ENCODE results near the gene SMARCB1.

The SMARCB1 gene

DNA sequence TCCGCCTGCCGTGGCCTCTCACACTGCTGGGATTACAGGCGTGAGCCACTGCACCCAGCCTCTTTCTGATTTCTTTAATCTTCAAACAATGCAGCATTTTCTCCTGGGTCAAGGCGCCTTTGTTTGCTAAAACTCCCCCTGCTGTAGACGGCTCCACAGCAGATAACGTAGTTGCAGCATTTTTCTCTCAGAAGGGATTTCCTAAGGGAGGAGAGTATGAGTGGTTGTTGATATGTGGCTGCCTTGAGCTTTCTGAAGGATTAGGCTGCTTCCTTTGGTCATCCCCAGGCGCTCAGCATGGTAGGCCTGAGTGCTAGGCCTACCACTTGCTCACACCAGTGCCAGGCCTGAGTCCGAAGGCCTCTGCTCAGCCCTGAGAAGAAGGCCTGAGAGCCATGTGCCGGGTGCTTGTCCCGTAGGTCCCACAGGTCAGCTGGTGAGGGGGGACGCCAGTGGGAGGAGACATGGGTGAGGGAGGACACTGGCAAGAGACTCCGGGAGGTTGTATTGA, 18.1 kb downstream of the SMARCB1 start:
- DNase-seq: no peak

GRCh38 chr22:23806837-23807236, 20.1 kb downstream of the SMARCB1 start:
- no peak for DNase-seq

DNA sequence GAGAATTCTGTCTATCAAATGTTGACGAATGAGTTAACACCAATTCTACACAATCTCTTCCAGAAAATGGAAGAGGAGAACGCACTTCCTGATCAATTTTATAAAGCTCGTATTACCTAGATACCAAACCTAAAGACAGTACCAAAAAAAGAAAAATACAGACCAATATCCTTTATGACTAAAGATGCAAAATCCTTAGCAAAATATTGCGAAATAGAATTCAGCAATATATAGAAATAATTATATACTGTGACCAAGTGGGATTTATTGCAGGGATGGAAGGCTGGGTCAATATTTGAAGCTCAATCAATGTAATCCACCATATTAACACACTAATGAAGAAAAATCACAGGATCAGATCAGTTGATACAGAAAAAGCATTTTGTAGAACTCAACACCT, 25.6 kb downstream of the SMARCB1 start:
- no peak for DNase-seq

GRCh38 chr22:23815541-23816155, 28.9 kb downstream of the SMARCB1 start:
- DNase-seq: no peak

DNA sequence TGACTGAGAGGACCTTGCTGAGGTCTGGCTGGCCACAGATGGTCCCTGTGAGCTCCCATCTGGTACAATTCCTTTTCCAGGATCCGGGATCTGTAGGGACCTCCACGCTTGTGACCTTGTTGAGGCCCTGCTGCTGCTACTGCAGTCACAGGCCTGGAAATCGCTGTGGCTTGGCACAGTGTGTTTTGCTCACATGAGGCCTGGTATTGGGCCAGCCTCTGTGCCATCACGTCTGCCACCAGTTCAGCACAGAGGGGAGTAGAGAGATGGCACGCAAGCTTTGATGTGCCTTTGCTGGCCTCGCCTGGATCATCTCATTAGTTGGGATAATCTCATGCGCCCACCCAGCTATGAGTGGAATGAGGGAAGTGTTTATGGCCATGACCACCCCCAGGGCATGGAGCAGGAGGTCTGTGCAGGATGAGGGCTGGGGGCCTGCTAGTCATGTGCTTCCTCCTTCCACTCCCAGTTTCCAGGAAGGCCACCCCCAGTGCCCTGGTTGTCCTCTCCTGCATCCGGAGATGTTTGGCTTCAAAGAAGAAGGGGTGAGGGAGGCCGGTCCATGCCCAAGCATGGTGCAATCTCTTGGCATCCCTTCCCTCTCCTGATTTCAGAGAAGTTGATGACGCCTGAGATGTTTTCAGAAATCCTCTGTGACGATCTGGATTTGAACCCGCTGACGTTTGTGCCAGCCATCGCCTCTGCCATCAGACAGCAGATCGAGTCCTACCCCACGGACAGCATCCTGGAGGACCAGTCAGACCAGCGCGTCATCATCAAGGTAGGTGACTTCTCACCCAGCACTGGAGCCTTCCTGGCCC, 29.6 kb downstream of the SMARCB1 start:
- DNase-seq: no peak

GRCh38 chr22:23817146-23817545, 30.4 kb downstream of the SMARCB1 start:
- DNase-seq: no peak

DNA sequence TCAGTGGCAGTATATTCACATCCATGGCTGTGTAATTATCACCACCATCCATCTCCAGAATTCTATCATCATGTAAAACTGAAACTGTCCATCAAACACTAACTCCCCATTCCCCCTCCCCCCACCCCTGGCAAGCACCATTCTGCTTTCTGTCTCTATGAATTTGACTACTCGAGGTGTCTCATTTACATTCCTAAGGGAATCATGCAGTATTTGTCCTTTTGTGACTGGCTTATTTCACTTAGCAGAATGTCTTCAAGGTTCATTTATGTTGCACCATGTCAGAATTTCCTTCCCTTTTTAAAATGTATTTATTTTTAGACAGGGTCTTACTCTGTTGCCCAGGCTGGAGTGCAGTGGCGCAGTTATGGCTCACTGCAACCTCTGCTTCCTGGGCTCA, 31.8 kb downstream of the SMARCB1 start:
- no peak for DNase-seq

- DNase-seq: no peak
Observed at GRCh38 chr22:23820748-23821211, 34.0 kb downstream of the SMARCB1 start.

DNA sequence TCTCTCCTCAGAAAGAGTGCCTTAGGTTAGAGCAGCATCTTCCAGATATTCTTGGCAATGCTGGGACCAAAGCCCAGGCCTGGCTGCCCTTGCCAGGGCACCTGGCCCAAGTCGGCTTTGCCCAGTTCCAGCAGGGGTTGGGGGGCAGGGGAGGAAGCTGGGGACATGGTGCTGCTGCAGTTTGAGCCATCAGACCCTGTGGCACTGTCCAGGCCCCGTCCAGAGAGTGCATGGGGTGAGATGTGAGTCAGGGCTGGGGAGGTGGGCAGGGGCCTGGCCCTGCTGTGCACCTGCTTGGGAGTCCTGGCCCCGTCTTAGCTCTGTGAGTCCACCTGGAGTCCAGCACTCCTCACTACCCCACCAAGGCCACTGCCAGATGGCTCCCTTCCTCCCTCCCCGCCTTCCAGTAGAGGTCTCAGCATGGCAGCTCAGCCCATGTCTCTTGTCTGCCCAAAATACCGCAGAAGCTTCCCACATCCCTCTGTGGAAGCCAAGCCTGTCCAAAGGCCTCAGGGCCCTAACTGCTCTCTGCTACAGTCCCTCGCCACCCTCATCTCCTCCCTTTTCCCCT, 35.4 kb downstream of the SMARCB1 start:
- DNase-seq: no peak

DNA sequence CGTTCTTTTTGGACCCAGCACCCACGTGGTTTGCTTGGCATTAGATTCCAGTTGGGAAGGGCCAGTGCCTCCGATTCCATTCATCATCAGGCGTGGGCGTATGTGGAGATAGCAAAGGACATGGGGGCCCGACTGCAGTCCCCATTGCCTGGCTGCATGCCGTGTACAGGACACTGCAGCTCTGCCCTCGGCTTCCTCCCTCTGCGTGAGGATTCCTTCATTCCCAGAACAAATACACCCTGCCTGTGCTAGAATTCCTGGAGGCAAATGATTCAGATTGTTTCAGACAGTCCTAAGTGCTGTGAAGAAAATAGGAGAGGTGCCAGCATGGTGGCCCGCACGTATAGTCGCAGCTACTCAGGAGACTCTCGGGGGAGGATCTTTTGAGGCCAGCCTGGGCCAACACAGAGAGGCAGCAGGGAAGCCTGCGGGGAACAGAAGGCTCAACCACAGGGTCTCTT, 36.6 kb downstream of the SMARCB1 start:
- no peak for DNase-seq

- DNase-seq: no peak
Observed at GRCh38 chr22:23824476-23825245, 37.9 kb downstream of the SMARCB1 start.

DNA sequence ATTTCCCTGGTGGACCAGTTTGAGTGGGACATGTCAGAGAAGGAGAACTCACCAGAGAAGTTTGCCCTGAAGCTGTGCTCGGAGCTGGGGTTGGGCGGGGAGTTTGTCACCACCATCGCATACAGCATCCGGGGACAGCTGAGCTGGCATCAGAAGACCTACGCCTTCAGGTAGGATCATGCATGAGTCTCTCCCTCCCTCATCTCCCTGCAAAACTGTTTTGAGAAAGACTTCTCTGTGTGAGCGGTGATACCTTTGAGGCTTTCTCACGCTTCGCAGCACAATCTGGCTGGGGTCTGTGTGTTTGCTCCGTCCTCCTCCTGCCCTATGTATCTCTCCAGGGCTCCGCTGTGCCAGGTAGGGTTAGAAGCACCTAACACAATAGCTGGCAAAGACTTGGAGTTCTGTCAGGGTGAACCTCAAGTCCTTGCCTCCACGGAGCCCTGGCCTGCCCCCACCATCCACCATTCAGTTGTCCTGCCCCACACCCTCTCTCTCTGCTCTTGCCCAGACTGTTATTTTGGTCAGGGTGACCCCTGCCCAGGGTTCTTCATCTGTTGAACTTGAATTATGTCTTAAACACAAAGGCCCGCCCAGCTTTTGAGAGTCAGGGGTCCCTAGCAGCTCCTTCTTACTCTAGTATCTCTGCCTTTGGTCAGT, 38.6 kb downstream of the SMARCB1 start:
- DNase-seq: no peak

DNA sequence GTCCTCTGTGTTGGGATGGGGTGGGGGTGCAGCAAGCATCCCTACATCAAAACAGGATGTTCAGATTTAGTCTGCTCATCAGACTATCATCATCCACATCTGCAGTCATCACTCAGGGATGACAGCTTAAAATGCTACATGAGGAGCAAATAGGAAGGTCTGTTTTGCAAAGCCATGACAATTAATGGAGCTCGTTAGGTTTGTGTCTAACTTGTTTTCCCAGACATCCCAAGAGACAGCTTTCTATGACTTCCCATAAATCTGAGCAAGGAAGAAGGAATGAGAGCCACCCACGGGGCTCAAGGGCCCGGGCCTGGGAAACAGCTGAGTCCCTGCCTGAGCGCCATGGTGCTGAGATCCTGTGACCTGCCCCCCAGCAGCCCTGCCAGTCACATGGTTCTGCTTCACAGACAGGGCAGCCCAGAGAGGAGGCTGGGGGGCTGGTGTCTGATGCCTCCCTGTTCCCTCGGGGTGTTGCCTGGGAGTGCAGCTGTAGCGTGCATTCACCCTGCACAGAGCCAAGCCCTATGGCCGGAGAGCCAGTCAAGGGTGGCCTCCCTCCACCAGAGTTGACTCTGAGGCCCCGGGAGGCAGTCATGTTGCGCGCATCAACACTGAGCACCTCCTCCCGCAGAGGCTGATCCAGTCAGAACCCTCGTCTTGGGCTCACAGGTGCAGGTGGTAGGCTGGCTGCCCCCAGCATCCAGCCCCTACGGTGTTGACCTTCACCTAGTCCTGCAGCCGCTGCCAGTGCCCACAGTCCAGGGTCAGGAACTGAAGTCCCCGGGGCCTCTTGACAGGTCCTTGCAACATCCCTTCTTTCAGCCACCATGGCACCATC, 40.0 kb downstream of the SMARCB1 start:
- no peak for DNase-seq

DNA sequence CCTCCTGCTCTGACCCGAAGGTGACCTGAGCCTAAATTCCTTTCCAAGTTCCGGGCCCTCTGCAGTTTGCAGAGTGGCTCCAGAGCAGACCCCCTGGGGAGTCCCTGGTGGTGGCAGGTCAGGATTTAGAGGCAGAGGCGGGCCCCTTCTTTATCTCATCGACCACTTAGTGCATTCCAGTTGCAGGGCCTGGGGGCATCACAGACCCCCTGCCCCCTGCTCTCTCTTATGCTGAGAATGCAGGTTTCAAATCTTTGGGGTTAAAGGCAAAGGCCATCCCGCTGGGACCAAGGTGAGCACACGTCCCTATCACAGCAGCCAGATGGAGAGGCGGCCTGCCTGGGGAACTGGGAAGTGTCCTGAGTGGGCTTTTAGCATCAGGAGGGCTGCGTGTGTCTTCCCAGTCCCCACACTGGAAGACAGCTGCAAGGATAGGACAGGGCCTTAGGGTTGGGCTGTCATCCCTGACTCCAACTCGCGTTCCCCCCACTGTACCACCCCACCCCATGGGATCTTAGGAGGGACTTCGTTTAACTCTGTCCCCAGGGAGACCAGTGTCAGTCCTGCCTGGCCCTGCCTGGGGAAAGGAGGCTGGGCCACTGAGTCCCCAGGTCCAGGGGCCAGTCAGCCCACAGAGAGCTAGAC, 40.7 kb downstream of the SMARCB1 start:
- DNase-seq: no peak

DNA sequence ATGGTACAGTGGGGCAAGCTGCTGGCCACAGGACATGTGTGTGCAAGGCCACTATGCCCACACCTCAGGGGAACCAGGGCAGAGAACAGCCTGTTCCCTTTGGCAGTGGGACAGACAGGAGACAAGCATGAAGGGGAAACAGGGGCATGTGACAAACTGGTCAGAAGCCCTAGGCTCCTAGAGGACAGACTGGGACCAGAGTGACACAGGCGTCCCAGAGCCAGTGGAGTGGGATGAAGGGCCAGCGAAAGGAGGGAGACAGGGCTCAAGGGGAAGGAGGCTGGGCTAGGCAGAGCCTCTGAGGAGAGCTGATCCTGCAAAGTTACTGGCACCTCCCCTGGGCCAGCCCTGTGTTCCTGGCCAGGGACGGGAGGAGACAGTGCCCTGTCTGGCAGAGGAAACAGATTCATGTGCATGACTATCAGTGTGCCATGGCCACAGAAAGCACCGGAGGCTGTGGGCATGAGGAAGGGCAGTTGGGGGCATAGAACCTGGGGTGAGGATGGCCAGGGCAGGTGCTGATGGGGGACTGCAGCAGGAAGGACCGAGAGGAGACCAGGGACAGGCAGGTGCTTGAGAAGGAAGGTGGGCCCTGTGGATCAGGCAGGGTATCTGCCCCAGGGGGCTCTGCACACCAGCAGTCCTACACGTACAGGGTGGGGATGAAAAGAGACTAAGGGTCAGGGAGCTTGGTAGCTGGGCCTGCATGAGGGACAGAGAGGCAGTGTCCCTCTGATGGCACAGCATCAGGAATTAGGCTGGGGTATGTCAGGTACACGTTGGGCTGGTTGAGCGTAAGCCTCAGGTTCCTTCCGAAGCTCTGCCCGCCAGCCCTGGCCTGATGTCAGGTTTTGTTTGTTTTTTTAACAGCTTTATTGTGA, 42.3 kb downstream of the SMARCB1 start:
- DNase-seq: no peak

DNA sequence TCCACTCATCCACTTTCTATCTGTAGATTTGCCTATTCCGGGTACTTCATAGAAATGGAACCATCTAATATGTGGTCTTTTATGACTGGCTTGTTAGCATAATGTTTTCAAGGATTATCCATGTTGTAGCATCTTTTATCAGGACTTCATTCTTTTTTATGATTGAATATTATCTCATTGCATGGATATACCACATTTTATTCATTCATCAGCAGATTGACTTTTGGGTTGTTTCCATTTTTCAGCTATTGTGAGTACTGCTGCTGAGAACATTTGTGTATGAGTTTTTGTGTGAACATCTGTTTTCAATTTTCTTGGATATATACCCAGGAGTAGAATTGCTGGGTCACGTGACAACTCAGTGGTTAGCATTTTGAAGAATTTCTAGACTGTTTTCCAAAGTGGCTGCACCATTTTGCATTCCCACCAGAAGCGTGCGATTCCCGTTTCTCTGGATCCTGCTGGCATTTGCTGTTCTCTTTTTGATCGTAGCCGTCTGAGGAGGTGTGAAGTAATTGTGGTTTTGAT, 43.1 kb downstream of the SMARCB1 start:
- no peak for DNase-seq

DNA sequence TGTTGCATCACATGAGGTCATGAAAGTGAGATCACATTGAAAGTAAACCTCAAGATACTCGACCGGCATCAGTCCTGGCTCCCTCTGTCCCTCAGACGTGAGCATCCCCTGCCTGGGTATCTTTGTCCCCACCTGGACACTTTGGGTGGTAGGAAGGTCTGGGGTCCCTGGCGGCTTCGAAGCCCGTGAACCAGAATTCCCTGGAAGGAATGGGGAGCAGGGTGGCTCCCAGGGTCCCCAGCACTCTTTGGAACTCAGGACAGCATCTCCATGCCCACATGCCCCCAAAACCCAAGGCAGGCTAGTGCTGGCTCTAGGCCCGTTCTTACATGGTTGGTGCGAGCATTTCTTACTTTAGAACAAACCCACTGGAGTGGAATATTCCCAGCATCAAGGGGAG, 44.5 kb downstream of the SMARCB1 start:
- DNase-seq: no peak

- DNase-seq: no peak
Observed at GRCh38 chr22:23831781-23832180, 45.0 kb downstream of the SMARCB1 start.

DNA sequence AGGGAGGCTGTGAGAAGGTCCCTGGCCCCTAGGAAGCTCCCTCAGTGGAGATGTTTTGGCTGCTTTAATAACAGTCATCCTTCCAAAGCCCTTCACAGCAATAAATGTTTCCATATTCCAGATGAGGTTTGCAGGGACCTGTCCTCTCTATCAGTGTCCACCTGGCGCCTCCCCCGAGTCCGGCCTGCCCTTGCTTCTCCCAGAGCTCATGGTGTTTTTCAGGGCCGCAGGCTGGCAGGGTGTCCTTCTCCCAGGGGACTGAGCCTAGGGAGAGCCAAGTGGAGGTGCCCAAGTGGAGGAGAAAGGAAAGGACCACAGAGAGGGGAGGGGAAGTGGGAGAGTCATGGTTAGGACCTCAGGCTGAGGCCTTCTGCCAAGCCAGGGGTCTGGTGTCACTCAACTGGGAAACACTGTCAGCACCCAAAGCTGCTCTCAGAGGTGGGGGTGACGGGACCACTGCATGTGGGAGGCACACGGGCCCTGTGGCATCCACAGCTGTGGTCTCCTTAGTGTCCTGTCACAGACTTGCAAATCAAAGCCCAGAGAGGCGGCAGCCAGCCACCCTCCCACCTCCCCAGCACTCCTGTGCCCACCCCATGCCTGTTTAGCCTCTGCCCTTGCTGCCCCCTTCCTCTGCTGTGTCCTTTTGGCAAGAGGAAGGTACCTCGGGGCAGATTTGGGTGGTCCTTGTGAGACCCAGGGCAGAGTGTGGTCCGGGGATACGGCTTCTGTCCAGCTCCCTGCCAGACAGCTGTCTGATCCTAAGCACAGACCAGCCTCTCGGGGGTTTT, 45.7 kb downstream of the SMARCB1 start:
- DNase-seq: no peak

Measured in activated CD4-positive, CD25-positive, alpha-beta regulatory T cell (primary cell).